GM13977 (cell line): ENCODE data around the gene CEMIP.

Experiments
- DNase-seq: peaks from one replicate; pipeline ENCODE4 v3.0.0; 2012; ENCODE audit warnings: low spot score
- CTCF ChIP-seq: IDR thresholded peaks from 2 replicates; pipeline ENCODE4 v1.5.1; 2012; ENCODE audit warnings: mild to moderate bottlenecking, control low read depth; ENCODE audit not compliant: insufficient read depth; ENCODE audit errors: extremely low read depth, missing control alignments
- in situ Hi-C: fragments of 300-500 bp; cut with MboI; formaldehyde crosslinking; loops from one replicate; pipeline ENCODE4 v1.12.0; 2022; ENCODE audit warnings: low sequenced_read_pairs, low pct_unique_long_range_greater_than_20kb, mixed read lengths, inconsistent platforms; ENCODE audit not compliant: unreplicated experiment

Gene CEMIP

DNA sequence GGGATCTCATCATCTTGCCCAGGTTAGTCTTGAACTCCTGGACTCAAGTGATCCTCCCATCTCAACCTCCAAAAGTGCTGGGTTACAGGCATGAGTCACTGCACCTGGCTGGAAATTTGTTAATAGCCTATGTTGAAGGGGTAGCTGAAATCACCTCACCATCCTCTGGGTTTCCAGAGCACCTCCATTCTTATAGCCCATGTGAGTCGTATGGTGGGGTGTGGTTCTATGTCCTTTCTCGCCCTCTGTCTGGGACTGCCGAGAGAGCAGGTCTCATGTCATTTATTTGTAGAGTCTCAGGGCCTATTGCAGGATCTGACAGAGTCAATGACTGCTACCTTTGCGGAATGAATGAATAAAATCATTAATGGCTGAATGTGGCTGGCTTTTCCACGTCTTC lies 20.9 kb downstream of the CEMIP start:
- no peak for DNase-seq
- TF ChIP-seq CTCF, result no peak
- in situ Hi-C loops, result no loop called here

DNA sequence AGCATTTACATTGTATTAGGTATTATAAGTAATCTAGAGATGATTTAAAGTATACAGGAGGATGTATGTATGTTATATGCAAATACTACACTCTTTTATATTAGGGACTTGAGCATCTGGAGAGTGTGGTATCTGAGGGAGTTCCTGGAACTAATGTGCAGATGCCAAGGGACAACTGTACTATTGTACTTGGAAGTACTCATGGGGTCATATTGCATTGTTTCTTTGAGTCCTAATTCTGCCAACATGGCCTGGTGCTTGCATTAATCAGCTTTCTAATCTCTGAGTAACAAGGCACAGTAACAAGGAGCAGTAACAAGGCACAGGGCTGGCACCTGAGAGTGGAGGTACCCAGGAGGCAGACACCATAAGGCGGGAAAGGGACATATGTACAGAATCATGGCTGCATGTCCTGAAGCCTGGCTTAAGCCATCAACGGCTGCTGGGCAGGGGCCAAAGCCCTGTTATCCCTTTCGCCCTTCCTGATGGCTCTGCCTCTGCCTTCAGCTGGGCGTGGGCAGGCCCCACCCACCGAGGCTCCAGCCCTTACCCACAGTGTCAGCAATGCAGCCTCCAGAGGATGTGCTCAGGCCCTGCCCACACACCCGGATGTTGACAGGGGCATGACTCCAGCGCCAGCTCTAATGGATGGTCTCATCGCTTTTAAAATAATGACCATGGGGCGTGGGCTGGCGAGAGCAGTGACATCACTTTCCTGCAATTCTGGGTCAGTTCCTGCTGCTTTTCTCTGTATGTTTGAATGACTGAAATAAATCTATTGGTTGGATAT lies 22.9 kb downstream of the CEMIP start:
- DNase-seq, result no peak
- in situ Hi-C loops, result no loop called here
- no peak for TF ChIP-seq CTCF

DNA sequence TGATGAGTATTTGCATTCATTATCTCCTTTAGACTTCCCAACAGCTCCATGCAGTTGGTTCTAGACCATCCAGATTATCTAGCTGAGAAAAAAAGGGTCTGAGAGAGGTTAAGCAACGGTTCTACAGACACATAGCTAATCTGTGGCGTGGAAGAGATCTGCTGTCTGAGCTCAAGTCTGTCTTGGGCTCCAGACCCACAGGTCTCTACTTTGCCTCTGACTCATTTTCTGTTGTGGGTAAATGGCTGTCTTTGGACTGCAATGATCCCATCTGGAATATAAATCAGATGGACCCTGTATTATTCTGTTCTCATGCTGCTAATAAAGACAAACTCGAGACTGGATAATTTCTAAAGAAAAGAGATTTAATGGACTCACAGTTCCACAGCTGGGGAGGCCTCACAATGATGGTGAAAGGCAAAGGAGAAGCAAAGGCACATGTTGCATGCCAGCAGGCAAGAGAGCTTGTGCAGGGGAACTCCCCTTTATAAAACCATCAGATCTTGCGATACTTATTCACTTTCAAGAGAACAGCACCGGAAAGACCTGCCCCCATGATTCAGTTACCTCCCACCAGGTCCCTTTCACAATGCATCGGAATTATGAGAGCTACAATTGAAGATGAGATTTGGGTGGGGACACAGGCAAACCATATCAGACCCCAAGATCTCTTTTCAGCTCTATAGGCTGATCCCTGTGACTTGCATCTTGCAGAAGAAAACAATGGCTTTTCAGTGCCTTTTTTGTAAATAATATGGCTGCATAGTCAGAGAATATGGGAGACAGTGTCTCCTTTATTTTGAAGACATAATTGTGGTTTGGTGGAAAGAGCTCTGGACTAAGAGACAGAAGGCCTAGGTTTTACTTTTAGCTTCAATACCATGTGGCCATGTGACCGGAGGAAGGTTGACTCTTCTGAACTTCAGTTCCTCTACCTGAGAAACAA lies 24.7 kb downstream of the CEMIP start:
- no peak for TF ChIP-seq CTCF
- in situ Hi-C loops, result no loop called here
- no peak for DNase-seq

DNA sequence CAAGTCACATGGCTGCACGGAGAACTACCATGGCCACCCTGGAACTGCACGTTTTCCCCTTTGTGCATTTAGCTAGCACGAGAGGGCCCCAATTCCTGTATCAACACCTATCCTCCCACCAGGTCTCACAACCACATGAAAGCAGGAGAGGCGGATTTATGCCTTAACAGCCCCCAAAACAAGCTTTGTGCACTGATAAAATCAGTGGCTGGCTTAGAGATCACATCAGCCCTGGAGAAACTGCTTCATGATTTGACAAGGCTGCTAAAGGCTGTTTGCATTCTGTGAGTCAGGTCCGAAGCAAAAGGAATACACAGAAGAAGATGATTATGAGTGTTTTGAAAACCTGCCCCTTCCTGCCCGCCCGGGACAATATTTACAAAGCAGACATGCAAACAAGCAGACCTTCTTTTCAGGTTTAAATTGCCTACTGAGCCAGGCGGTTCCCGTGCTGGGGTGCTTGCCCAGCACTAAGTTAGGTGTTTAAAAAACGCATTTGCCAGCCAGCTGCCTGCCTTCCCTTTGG lies 25.9 kb downstream of the CEMIP start:
- no peak for DNase-seq
- no peak for TF ChIP-seq CTCF
- in situ Hi-C loops, result no loop called here

GRCh38 chr15:80811781-80812315 lies 32.7 kb downstream of the CEMIP start:
- no peak for TF ChIP-seq CTCF
- DNase-seq, result no peak
- in situ Hi-C loops, result no loop called here

GRCh38 chr15:80815106-80815505 lies 35.9 kb downstream of the CEMIP start:
- no peak for DNase-seq
- in situ Hi-C loops, result no loop called here
- TF ChIP-seq CTCF, result no peak
